Measurements from ENCODE around the gene NFXL1. TPM values are rescaled to one million over a fixed set of nuclear protein-coding genes. Genes with fewer than 3 reads are reported as not detected.

NFXL1 gene
- total and polyA plus RNA-seq, 12 donors = 5.1 to 15.4 (median 7.5) TPM

GRCh38 chr4:47907089-47907646, 7.2 kb downstream of the NFXL1 start:
- DNase-seq = no peak
- Histone ChIP-seq H3K4me3 (no peak overlapping the region), H3K27me3 (no peaks in the 10 kb centered on the region), H3K9me3 (replicated peaks in 1 of 3) (no peaks in the 10 kb centered on the region), H3K36me3 (replicated peaks in 1 of 2) (peaks cover 0 to 38% of the 10 kb centered on the region in 2 donors), H3K4me1 (replicated peaks in 1 of 2) (no peaks in the 10 kb centered on the region), H3K27ac (no peak overlapping the region)
- 0 to 68% (median 14%) methylated on average over 1 of the region's 1 CpG for WGBS, 4 donors
- intact Hi-C loops (cut with DNase I) = no loop called here
- TF ChIP-seq POLR2A (IDR thresholded peaks at IDR 0.05) (no peak), CTCF (IDR thresholded peaks at IDR 0.05) (no peak)

GRCh38 chr4:47899639-47900038, 14.7 kb downstream of the NFXL1 start:
- no peak overlapping the region for H3K27ac ChIP-seq
- H3K9me3 ChIP-seq (replicated peaks in 1 of 3) = no peaks in the 10 kb centered on the region
- H3K36me3 ChIP-seq (replicated peaks in 1 of 2) = peaks cover 0 to 36% of the 10 kb centered on the region in 2 donors
- 73 to 88% (median 77%) methylated on average over 1 of the region's 1 CpG for WGBS, 4 donors
- H3K4me3 ChIP-seq = no peak overlapping the region
- TF ChIP-seq CTCF (IDR thresholded peaks at IDR 0.05) = no peak
- TF ChIP-seq POLR2A (IDR thresholded peaks at IDR 0.05) = no peak
- no peaks in the 10 kb centered on the region for H3K4me1 ChIP-seq (replicated peaks in 1 of 2)
- no peaks in the 10 kb centered on the region for H3K27me3 ChIP-seq
- no peak for DNase-seq
- intact Hi-C loops (cut with DNase I) = no loop called here

DNA sequence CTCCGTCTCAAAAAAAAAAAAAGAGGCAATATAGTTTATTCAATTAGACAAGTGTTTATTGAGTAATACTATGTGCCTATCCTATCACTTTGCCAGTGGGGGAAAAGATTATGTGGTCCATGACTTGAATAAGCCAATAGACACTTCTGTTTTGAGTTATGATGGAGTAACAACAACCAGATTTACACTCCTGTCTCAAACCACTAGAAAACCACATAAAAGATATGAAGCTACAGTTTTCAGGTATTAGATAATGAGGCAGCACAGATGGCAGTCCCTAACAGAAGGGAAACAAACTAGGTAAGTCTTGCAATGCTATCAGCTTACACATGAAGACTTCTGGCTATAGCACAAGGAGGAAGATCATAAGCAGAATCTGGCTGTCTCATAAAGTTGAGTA, 22.5 kb downstream of the NFXL1 start:
- peaks cover 0 to 35% of the 10 kb centered on the region in 2 donors for H3K36me3 ChIP-seq (replicated peaks in 1 of 2)
- TF ChIP-seq CTCF (IDR thresholded peaks at IDR 0.05) (no peak), POLR2A (IDR thresholded peaks at IDR 0.05) (no peak)
- H3K27me3 ChIP-seq = no peaks in the 10 kb centered on the region
- no peak overlapping the region for H3K4me3 ChIP-seq
- intact Hi-C loops (cut with DNase I) = no loop called here
- no peak overlapping the region for H3K27ac ChIP-seq
- no peaks in the 10 kb centered on the region for H3K4me1 ChIP-seq (replicated peaks in 1 of 2)
- H3K9me3 ChIP-seq (replicated peaks in 1 of 3) = no peaks in the 10 kb centered on the region
- no peak for DNase-seq
- 92 to 100% (median 97%) methylated on average over 1 of the region's 1 CpG for WGBS, 4 donors

DNA sequence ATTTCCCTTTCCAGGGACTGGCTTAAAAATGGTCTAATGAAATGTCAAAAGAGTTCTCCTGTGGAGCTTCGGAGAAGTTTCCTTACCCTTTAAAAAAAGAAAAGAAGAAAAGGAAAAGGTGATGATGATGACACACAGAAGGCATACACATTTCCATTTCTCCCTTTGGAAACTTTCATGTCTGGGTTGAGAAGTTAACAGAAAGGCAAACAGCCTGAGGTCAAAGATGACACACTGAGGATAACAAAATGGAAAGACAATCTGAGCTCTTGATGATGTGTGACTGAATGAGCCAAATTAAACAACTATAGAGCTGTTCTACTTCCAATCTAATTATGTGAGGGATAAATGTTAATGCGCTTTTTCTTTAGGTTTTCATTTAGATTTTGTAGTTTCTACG, 32.2 kb downstream of the NFXL1 start:
- Histone ChIP-seq H3K27ac (no peak overlapping the region), H3K27me3 (no peaks in the 10 kb centered on the region), H3K36me3 (replicated peaks in 1 of 2) (peaks cover 0 to 26% of the 10 kb centered on the region in 2 donors), H3K4me3 (no peak overlapping the region), H3K9me3 (replicated peaks in 1 of 3) (no peaks in the 10 kb centered on the region), H3K4me1 (replicated peaks in 1 of 2) (no peaks in the 10 kb centered on the region)
- no peak for DNase-seq
- intact Hi-C loops (cut with DNase I) = no loop called here
- TF ChIP-seq POLR2A (IDR thresholded peaks at IDR 0.05) = no peak
- TF ChIP-seq CTCF (IDR thresholded peaks at IDR 0.05) = no peak
- 86 to 88% (median 88%) methylated on average over 3 of the region's 3 CpGs for WGBS, 4 donors

Data from adrenal gland (tissue), 12 donors.